Heart right ventricle (tissue), 16 donors: ENCODE measurements around the gene PLCXD1. TPM values are rescaled to one million over a fixed set of nuclear protein-coding genes. Genes with fewer than 3 reads are reported as not detected.

ENCODE experiments used
- ATAC-seq, 8 donors: fragments of 200-7000 bp; cut with Tn5 transposase; one replicate each; pipeline ENCODE4 v1.9.1; 2020; ENCODE audit warnings: mild to moderate bottlenecking in 8 of 8, moderate library complexity in 8 of 8, moderate number of reproducible peaks in 1 of 8
- DNase-seq, 2 donors: peaks; one replicate each; pipeline ENCODE4 v3.0.0-alpha.2; 2020
- H3K27ac ChIP-seq, 10 donors: fragments of 200-600 bp; sonication (generic) in 2 of 10; one replicate each; pipeline versions ENCODE4 v1.5.0 to v1.8.0; 2020 to 2022; ENCODE audit warnings: mild to moderate bottlenecking in 3 of 10
- H3K27me3 ChIP-seq, 7 donors: fragments of 200-600 bp; one replicate each; pipeline ENCODE4 v1.8.0; 2021 to 2022; ENCODE audit warnings: mild to moderate bottlenecking in 2 of 7
- H3K36me3 ChIP-seq, 9 donors: fragments of 200-600 bp; sonication (generic) in 1 of 9; one replicate each; pipeline versions ENCODE4 v1.5.0 to v1.8.0; 2020 to 2022; ENCODE audit warnings: mild to moderate bottlenecking in 2 of 9
- H3K4me1 ChIP-seq, 9 donors: fragments of 200-600 bp; sonication (generic) in 1 of 9; one replicate each; pipeline versions ENCODE4 v1.5.0 to v1.8.0; 2020 to 2022; ENCODE audit warnings: mild to moderate bottlenecking in 4 of 9
- H3K4me3 ChIP-seq, 10 donors: fragments of 200-600 bp; sonication (generic) in 2 of 10; one replicate each; pipeline versions ENCODE4 v1.5.0 to v1.8.0; 2020 to 2022; ENCODE audit warnings: mild to moderate bottlenecking in 7 of 10, moderate library complexity in 2 of 10
- H3K9me3 ChIP-seq, 11 donors: fragments of 200-600 bp in 10 of 11; sonication (generic) in 2 of 11; one replicate each; pipeline versions ENCODE4 v1.5.0 to v1.8.0; 2013 to 2022; ENCODE audit warnings: mild to moderate bottlenecking in 2 of 11, control low read depth in 1 of 11, moderate library complexity in 1 of 11
- WGBS, 2 donors: extraction: QIAGEN DNeasy Blood & Tissue Kit; methylation state at CpG; one replicate each; pipeline ENCODE4 v1.1.7; 2013; ENCODE audit warnings: inconsistent platforms in 1 of 2; 5-methylcytosine and 5-hydroxymethylcytosine counted together
- intact Hi-C, 10 donors: fragments of 100-400 bp; cut with DNase I; formaldehyde crosslinking; loops; one replicate each; pipeline versions ENCODE4 v1.11.1 to v1.14.2; 2022
- polyA plus RNA-seq, 2 donors: library from polyadenylated mRNA; stranded (reverse); fragments of 200-250 nt; gene quantifications; one replicate each; pipeline ENCODE4 v1.2.3, GENCODE V29; 2013
- total RNA-seq, 10 donors: library from RNA; stranded (reverse); fragmentation: NEBNext Ultra II Directional in 3 of 10; extraction: Animal tissue kit (Norgen Biotek cat#: 25700) in 3 of 10; gene quantifications; one replicate each; pipeline versions ENCODE4 v1.2.1 to v1.2.4, GENCODE V29; 2021 to 2023
- TF ChIP-seq, protein P1 (sequence below), 9 donors: fragments of 200-600 bp; sonication (generic) in 2 of 9; IDR thresholded peaks; one replicate each; pipeline versions ENCODE4 v1.5.0 to v1.8.0; 2021 to 2022; ENCODE audit warnings: antibody characterized with exemption in 9 of 9, mild to moderate bottlenecking in 5 of 9, moderate library complexity in 1 of 9
- donor health status: Arrhythmogenic right ventricular cardiomyopathy.
- donor health status: ischemic (EF 13 %, LVEDD 7.1; RV severe dilation, severe dysfunction).
- donor health status: healthy with polysubstance abuse.
- donor health status: DM: no; HTN: yes; CAD: no.
- donor health status: DM: no; HTN: no; CAD: no.
- donor health status: ischemic (EF 25% LVEDD 6.9; RV normal size, moderate dysfunction).
- donor health status: ischemic (EF 25% LVEDD 5.7; RV mildly dilated, moderate dysfunction).
- donor health status: healthy.
- donor health status: DM: yes; HTN: yes; CAD: no.
- donor health status: Ischemic cardiomyopathy.
- donor health status: ischemic (EF 35%, LVEDD 5.7; RV mildly dilated, moderate dysfunction).
- donor health status: nonischemic (EF 11% LVEDD 7.7; RV severe dilation, severe dysfunction).
- donor health status: DM: yes; HTN: yes; CAD: no.
- donor health status: PGD.
- donor health status: ischemic (EF 29% LVEDD 5.4; RV normal size, mild dysfunction).
- donor health status: nonischemic (EF 23%, LVEDD 6.1; RV moderate dilation, normal function).

The PLCXD1 gene
- total and polyA plus RNA-seq, 12 donors: 1.9 to 19.9 (median 2.8) TPM

DNA sequence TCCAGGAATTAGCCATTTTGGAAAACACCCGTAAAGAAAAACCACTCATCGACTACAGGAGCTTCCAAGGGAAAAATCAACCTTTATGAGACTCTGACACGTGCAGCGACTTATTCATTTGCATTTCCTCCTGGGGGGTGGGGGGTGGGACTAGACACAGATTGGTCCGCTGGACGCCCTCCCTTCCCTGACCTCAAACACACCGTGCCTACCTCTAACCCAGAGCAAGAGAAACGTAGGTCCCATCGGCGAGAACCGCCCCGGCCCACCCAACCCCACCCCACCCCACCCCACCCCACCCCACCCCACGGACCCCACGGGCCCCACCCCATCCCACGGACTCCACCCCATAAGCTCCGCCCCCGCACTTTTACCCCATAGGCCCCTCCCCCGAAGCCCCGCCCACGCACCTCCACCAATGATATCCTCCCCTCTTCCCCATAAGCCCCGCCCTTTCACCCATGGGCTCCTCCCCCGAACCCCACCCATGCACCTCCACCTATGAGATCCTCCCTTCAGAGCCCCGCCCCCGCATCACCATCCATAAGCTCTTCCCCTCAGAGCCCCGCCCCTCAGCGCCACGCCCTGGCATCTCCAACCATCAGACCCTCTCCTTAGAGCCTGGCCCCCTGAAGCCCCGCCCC is 36.4 kb downstream of the PLCXD1 start:
- intact Hi-C loops: loop anchor here in 2 of 10 donors (2.0 to 5.0 kb wide), 2 partner anchors 40 to 69 kb away; partner anchors contain the start of gene PPP2R3B (in 1 of the 2)

DNA sequence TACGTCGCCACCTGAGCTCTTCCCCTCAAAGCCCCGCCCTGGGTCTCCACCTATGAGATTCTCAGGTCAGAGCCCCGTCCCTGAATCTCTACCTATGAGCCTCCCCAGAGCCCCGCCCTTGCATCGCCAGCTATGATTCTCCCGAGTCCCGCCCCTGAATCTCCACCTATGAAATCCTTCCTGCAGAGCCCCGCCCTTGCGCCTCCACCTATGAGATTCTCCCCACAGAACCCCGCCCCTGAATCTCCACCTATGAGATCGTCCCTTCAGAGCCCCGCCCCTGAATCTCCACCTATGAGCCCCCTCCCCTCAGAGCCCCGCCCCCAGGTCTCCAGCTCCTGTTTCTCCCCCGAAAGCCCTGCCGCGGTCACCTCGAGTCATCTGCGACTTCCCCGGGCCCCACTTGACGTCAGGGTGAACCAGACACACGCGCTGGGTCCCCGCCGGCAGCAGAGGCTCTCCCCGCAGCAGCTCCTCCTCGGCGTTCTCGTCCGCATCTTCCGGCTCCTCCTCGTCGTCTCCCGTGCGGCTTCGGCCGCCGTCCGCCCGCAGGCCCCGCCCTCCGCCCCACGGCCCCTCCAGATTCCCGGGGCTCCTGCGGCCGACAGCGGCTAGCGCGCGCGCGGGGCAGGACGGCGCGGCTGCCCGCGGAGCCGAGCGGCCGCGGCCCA is 37.0 kb downstream of the PLCXD1 start:
- ATAC-seq: peak; percentile 75 to 85 (median 81)
- peaks cover 0 to 29% (median 10%) of the 10 kb centered on the region in 9 donors for H3K36me3 ChIP-seq
- DNase-seq: peak; percentile 95 to 98
- peak overlapping the region; percentile 85 to 98 (median 95) for H3K27ac ChIP-seq
- intact Hi-C loops: loop anchor here in 2 of 10 donors (2.0 to 5.0 kb wide), 2 partner anchors 41 to 69 kb away; partner anchors contain the start of gene PPP2R3B (in 1 of the 2)
- TF ChIP-seq, protein P1, sequence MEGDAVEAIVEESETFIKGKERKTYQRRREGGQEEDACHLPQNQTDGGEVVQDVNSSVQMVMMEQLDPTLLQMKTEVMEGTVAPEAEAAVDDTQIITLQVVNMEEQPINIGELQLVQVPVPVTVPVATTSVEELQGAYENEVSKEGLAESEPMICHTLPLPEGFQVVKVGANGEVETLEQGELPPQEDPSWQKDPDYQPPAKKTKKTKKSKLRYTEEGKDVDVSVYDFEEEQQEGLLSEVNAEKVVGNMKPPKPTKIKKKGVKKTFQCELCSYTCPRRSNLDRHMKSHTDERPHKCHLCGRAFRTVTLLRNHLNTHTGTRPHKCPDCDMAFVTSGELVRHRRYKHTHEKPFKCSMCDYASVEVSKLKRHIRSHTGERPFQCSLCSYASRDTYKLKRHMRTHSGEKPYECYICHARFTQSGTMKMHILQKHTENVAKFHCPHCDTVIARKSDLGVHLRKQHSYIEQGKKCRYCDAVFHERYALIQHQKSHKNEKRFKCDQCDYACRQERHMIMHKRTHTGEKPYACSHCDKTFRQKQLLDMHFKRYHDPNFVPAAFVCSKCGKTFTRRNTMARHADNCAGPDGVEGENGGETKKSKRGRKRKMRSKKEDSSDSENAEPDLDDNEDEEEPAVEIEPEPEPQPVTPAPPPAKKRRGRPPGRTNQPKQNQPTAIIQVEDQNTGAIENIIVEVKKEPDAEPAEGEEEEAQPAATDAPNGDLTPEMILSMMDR (IDR thresholded peaks at IDR 0.05): no peak
- peaks cover 9 to 28% (median 18%) of the 10 kb centered on the region in 9 donors for H3K4me1 ChIP-seq
- H3K9me3 ChIP-seq: no peaks in the 10 kb centered on the region
- peak overlapping the region; percentile 55 to 100 (median 78) for H3K4me3 ChIP-seq
- WGBS, 2 donors: 1% methylated on average over 61 of the region's 61 CpGs
- H3K27me3 ChIP-seq: no peaks in the 10 kb centered on the region

More for the DNA sequence above, 36.4 kb downstream of the PLCXD1 start:
- peak overlapping the region in 7 of 10 donors; percentile 85 to 96 (median 92) for H3K27ac ChIP-seq
- peak overlapping the region; percentile 55 to 100 (median 78) for H3K4me3 ChIP-seq
- H3K27me3 ChIP-seq: no peaks in the 10 kb centered on the region
- WGBS, 2 donors: 50 to 59% methylated on average over 18 to 28 of the region's 28 CpGs
- TF ChIP-seq, protein P1 (IDR thresholded peaks at IDR 0.05): no peak
- no peak for DNase-seq
- H3K36me3 ChIP-seq: peaks cover 0 to 36% (median 15%) of the 10 kb centered on the region in 9 donors
- peak in 1 of 8 donors; percentile 9 for ATAC-seq
- peaks cover 9 to 28% (median 16%) of the 10 kb centered on the region in 9 donors for H3K4me1 ChIP-seq
- H3K9me3 ChIP-seq: no peaks in the 10 kb centered on the region

DNA sequence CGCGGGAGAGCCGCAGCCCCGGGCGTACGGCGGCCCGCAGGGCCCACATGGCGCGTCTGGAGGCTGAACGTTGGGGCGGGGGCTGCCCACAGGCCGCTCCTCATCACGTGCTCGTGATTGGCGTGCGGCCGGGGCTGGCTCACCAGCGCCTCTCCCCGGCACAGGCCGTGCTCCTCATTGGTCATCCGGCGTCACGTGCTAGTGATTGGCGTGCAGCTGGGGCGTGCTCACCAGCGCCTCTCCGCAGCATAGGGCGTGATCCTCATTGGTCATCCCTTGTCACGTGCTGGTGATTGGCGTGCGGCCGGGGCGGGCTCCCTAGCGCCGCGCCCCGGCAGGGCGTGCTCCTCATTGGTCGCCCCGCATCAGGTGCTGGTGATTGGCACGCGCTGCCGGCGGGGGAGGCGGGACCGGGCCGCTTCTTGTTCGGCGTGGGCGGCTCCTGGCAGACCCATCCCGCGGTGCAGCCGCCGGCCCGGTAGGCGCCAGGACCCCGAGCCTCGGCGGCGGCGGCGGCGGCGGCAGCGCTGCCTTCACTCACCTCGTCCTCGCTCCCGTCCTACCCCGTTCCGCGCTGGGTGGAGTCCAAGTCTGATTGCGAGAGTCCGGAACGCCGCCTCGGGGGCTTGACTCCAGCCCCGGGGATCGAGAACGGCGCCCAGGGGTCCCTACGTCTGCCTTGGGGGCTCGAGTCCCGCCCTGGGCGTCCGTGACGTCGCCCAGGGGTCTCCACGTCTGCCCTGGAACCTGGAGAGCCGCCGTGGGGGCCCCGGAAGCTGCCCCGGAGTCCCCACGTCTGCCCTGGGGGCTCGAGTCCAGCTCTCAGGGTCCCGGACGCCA is 37.8 kb downstream of the PLCXD1 start, which contains the start of gene GTPBP6:
TSS of gene GTPBP6 (minus strand) at position 58 of the 840 bp plus-strand sequence. CDS start at position 49, 9 bp downstream.
- Histone ChIP-seq H3K9me3 (no peaks in the 10 kb centered on the region), H3K4me3 (peak within 1 kb of the TSS; percentile 76 to 100 (median 94)), H3K27ac (peak within 1 kb of the TSS; percentile 91 to 98 (median 95)), H3K4me1 (peaks cover 9 to 30% (median 20%) of the 10 kb centered on the region in 9 donors), H3K27me3 (peaks cover 0 to 1% (median under 1%) of the 10 kb centered on the region in 7 donors), H3K36me3 (peaks cover 0 to 22% (median 5%) of the 10 kb centered on the region in 9 donors)
- TF ChIP-seq, protein P1 (IDR thresholded peaks at IDR 0.05): peak in 5 of 9 donors; percentile 28 to 53 (median 40)
- peak; percentile 99 to 100 for DNase-seq
- intact Hi-C loops: loop anchor here in 2 of 10 donors (2.0 to 5.0 kb wide), 2 partner anchors 42 to 68 kb away; partner anchors contain the start of gene PPP2R3B (in 1 of the 2)
- 0 to 1% methylated on average over 87 to 96 of the region's 97 CpGs for WGBS, 2 donors
- peak; percentile 89 to 96 (median 93) for ATAC-seq
